GM12872 (cell line): ENCODE data around the gene PCDHA6.

Source experiments
- TF ChIP-seq, protein P1 (sequence below): IDR thresholded peaks from 3 replicates; pipeline ENCODE4 v1.5.1; 2011; ENCODE audit warnings: low read depth, mild to moderate bottlenecking, low read length, moderate library complexity; ENCODE audit not compliant: insufficient read depth

PCDHA6 gene

DNA sequence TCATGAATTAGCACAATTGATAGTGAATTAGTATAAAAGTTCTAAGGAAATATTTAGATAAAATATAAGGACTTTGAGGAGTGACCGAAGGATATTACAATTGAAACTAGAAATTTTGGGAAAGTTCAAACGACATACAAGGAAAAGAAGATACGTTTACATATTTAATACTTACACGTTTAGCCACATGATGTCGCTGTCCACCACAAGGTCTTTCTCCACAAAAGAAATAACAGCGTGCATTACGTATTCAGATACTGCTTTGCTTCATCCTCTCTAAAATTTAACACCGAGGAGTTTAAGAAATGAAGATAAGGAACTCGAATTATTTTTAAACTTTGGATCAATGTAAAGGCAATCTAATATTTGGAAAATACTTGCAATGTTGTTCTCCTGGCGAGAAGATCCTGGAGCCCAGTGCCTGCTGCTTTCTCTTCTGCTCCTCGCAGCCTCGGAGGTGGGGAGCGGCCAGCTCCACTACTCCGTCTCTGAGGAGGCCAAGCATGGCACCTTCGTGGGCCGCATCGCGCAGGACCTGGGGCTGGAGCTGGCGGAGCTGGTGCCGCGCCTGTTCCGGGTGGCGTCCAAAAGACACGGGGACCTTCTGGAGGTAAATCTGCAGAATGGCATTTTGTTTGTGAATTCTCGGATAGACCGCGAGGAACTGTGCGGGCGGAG, 26.8 kb upstream of the PCDHA6 start, which contains the start of gene PCDHA3:
Gene PCDHA3, plus strand, starts transcription at position 242 of the 678 bp plus-strand sequence.
- TF ChIP-seq, protein P1, sequence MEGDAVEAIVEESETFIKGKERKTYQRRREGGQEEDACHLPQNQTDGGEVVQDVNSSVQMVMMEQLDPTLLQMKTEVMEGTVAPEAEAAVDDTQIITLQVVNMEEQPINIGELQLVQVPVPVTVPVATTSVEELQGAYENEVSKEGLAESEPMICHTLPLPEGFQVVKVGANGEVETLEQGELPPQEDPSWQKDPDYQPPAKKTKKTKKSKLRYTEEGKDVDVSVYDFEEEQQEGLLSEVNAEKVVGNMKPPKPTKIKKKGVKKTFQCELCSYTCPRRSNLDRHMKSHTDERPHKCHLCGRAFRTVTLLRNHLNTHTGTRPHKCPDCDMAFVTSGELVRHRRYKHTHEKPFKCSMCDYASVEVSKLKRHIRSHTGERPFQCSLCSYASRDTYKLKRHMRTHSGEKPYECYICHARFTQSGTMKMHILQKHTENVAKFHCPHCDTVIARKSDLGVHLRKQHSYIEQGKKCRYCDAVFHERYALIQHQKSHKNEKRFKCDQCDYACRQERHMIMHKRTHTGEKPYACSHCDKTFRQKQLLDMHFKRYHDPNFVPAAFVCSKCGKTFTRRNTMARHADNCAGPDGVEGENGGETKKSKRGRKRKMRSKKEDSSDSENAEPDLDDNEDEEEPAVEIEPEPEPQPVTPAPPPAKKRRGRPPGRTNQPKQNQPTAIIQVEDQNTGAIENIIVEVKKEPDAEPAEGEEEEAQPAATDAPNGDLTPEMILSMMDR, result no peak

DNA sequence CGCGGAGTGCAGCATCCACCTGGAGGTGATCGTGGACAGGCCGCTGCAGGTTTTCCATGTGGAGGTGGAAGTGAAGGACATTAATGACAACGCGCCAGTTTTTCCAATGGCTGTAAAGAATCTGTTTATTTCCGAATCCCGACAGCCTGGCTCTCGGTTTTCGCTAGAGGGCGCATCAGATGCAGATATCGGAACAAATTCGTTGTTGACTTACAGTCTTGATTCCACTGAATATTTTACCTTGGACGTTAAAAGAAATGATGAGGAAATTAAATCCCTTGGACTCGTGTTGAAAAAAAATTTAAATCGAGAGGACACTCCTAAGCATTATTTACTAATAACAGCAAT, 26.3 kb upstream of the PCDHA6 start:
- TF ChIP-seq, protein P1, result no peak

DNA sequence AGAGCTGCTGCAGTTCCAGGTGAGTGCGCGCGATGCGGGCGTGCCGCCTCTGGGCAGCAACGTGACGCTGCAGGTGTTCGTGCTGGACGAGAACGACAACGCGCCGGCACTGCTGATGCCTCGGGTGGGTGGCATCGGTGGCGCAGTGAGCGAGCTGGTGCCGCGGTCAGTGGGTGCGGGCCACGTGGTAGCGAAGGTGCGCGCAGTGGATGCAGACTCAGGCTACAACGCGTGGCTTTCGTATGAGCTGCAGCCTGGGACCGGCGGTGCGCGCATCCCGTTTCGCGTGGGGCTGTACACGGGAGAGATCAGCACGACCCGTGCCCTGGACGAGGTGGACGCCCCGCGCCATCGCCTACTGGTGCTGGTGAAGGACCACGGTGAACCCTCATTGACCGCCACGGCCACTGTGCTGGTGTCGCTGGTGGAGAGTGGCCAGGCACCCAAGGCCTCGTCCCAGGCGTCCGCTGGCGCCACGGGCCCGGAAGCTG, 24.9 kb upstream of the PCDHA6 start:
- TF ChIP-seq, protein P1, result no peak

DNA sequence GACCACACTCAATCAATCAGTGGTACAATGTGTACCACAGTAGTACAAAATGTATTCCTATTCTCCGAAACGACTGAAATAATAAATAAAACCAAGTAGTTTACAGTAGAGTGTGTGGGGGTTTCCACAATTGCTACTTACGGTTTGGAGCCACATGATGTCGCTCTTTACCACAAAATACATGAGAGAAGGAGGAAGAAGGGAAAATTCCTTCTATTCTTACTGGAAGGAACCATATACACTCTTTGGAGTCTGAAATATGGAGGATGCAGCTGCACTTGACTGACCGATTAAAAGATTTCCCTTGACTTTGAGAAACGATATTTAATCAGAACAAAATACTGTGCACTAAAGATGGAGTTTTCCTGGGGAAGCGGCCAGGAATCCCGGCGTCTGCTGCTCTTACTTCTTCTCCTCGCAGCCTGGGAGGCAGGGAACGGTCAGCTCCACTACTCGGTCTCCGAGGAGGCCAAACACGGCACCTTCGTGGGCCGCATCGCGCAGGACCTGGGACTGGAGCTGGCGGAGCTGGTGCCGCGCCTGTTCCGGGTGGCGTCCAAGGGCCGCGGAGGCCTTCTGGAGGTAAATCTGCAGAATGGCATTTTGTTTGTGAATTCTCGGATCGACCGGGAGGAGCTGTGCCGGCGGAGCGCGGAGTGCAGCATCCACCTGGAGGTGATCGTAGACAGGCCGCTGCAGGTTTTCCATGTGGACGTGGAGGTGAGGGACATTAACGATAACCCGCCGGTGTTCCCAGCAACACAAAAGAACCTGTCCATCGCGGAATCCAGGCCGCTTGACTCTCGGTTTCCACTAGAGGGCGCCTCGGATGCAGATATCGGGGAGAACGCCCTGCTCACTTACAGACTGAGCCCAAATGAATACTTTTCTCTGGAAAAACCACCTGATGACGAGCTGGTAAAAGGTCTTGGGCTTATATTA, 20.7 kb upstream of the PCDHA6 start, which contains the start of gene PCDHA4:
Gene PCDHA4, plus strand, starts transcription at position 235 of the 942 bp plus-strand sequence.
- TF ChIP-seq, protein P1, result peak; percentile 42; the same call in 2 of the 3 replicates

DNA sequence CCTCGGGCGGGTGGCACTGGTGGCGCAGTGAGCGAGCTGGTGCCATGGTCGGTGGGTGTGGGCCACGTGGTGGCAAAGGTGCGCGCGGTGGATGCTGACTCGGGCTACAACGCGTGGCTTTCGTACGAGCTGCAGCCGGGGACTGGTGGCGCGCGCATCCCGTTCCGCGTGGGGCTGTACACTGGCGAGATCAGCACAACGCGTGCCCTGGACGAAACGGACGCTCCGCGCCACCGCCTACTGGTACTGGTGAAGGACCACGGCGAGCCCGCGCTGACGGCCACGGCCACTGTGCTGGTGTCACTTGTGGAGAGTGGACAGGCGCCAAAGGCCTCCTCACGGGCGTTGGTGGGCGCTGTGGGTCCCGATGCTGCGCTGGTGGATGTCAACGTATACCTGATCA, 18.9 kb upstream of the PCDHA6 start:
- TF ChIP-seq, protein P1, result no peak

DNA sequence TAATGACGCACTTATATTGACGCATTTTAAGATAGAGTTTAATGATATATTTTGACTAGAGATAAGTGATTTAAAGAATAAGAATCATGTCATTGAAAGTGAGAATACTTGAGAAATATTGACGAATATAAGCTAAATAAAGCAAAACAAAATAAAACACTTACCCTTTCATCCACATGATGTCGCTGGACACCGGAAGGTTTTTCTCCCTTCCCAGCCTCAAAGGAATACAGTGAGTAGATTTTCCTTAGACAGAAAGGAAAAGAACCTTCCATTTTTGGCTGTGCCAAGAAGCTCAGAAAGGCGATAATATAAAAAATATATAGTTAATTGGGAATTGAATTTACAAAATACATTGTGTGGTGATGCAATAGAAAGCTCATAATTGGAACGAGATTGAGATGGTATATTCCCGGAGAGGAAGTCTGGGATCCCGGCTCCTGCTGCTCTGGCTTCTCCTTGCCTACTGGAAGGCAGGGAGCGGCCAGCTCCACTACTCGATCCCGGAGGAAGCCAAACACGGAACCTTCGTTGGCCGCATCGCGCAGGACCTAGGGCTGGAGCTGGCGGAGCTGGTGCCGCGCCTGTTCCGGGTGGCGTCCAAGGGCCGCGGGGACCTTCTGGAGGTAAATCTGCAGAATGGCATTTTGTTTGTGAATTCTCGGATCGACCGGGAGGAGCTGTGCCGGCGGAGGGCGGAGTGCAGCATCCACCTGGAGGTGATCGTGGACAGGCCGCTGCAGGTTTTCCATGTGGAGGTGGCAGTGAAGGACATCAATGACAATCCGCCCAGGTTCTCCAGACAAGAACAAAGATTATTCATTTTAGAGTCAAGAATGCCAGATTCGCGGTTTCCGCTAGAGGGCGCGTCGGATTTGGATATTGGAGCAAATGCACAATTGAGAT, 6.1 kb upstream of the PCDHA6 start, which contains the start of gene PCDHA5:
Gene PCDHA5, plus strand, starts transcription at position 239 of the 906 bp plus-strand sequence.
- TF ChIP-seq, protein P1, result no peak
